Testis (tissue), 3 donors: ENCODE measurements around the gene RGR. TPM values are rescaled to one million over a fixed set of nuclear protein-coding genes. Genes with fewer than 3 reads are reported as not detected.

Experiments
- DNase-seq: peaks from one replicate; pipeline ENCODE4 v3.0.0-alpha.2; 2019
- H3K27ac ChIP-seq, 2 donors: fragments of 200-600 bp; sonication (generic); one replicate each; pipeline ENCODE4 v1.5.1; 2019
- H3K27me3 ChIP-seq: fragments of 200-600 bp; sonication (generic); one replicate; pipeline ENCODE4 v1.5.1; 2019
- H3K36me3 ChIP-seq: fragments of 200-600 bp; sonication (generic); one replicate; pipeline ENCODE4 v1.5.1; 2017; ENCODE audit warnings: low read depth; ENCODE audit errors: missing control alignments
- H3K4me1 ChIP-seq: fragments of 200-600 bp; sonication (generic); one replicate; pipeline ENCODE4 v1.5.1; 2019
- H3K4me3 ChIP-seq, 2 donors: fragments of 200-600 bp; sonication (generic); one replicate each; pipeline ENCODE4 v1.5.1; 2017 to 2019
- H3K9me3 ChIP-seq: fragments of 200-600 bp; sonication (generic); one replicate; pipeline ENCODE4 v1.5.1; 2017
- CTCF ChIP-seq, 3 experiments: fragments of 450-650 bp in 2 of 3; fragments of 200-600 bp in 1 of 3; sonication (generic) in 1 of 3; IDR thresholded peaks; one replicate each; pipeline ENCODE4 v1.5.1; 2016 to 2019; ENCODE audit warnings: antibody characterized with exemption in 3 of 3, mild to moderate bottlenecking in 2 of 3, moderate library complexity in 1 of 3
- POLR2A ChIP-seq: fragments of 450-650 bp; IDR thresholded peaks from one replicate; pipeline ENCODE4 v1.6.1; 2017; ENCODE audit warnings: antibody characterized with exemption, mild to moderate bottlenecking, moderate library complexity
- WGBS, 2 donors: methylation state at CpG; one replicate each; pipeline ENCODE4 v1.1.5; 2018; 5-methylcytosine and 5-hydroxymethylcytosine counted together
- intact Hi-C: fragments of 100-400 bp; cut with DNase I; formaldehyde crosslinking; loops from one replicate; pipeline ENCODE4 v1.15.1; 2023; ENCODE audit warnings: low total_unique reads
- polyA plus RNA-seq: library from polyadenylated mRNA; stranded (reverse); fragments of 350-450 nt; fragmentation: Illumina TruSeq; extraction: RNeasy Lipid Tissue Mini Kit (QIAGEN cat#74804); gene quantifications from one replicate; pipeline ENCODE4 v1.2.3, GENCODE V29; 2014; ENCODE audit warnings: low read depth, low replicate concordance; ENCODE audit not compliant: insufficient read depth
- total RNA-seq, 2 donors: library from RNA; depleted of rRNA; stranded (reverse); fragments of >200 nt; gene quantifications; one replicate each; pipeline ENCODE4 v1.2.3, GENCODE V29; 2016

RGR gene
- total and polyA plus RNA-seq, 3 donors from 2014 or later, result 2.2 to 5.9 (median 3.7) TPM

GRCh38 chr10:84308021-84308420 lies 63.2 kb downstream of the RGR start:
- TF ChIP-seq CTCF (IDR thresholded peaks at IDR 0.05), result no peak
- TF ChIP-seq POLR2A, result no peak
- H3K27ac ChIP-seq, result no peak overlapping the region
- no peak overlapping the region for H3K4me3 ChIP-seq
- intact Hi-C loops, result no loop called here
- no peaks in the 10 kb centered on the region for H3K27me3 ChIP-seq
- 46 to 48% methylated on average over 1 of the region's 1 CpG for WGBS, 2 donors
- H3K4me1 ChIP-seq, result no peaks in the 10 kb centered on the region
- no peak for DNase-seq
- no peaks in the 10 kb centered on the region for H3K36me3 ChIP-seq
- no peaks in the 10 kb centered on the region for H3K9me3 ChIP-seq

- Histone ChIP-seq H3K4me3 (no peak overlapping the region), H3K27ac (no peak overlapping the region), H3K4me1 (no peaks in the 10 kb centered on the region), H3K36me3 (no peaks in the 10 kb centered on the region), H3K9me3 (no peaks in the 10 kb centered on the region), H3K27me3 (no peaks in the 10 kb centered on the region)
- WGBS, 2 donors, result 40 to 49% methylated on average over 6 of the region's 6 CpGs
- intact Hi-C loops, result no loop called here
- DNase-seq, result no peak
- no peak for TF ChIP-seq POLR2A
- no peak for TF ChIP-seq CTCF (IDR thresholded peaks at IDR 0.05)
Measured at GRCh38 chr10:84308481-84309304, 63.8 kb downstream of the RGR start.

Other genes with a start within 250 kb of the RGR start
- gene GHITM, start 105.5 kb upstream of the RGR start, total RNA-seq, result 100 to 1,000 TPM; 140 to 220 TPM
- 284 TPM for gene GHITM, start 105.5 kb upstream of the RGR start, polyA plus RNA-seq
- not detected for gene GPR15LG, start 71.3 kb upstream of the RGR start, total RNA-seq
- gene GPR15LG, start 71.3 kb upstream of the RGR start, polyA plus RNA-seq, result not detected
- under 1 TPM; 0.19 to 0.39 TPM for gene CDHR1, start 50.5 kb upstream of the RGR start, total RNA-seq
- 0.67 TPM for gene CDHR1, start 50.5 kb upstream of the RGR start, polyA plus RNA-seq
- gene LRIT2, start 19.5 kb upstream of the RGR start, total RNA-seq, result under 1 TPM in 1 of 2 donors, not detected in 1; 0.12 TPM
- 0.20 TPM for gene LRIT2, start 19.5 kb upstream of the RGR start, polyA plus RNA-seq
- gene LRIT1, start 3.5 kb upstream of the RGR start, total RNA-seq, result 1 to 10 TPM; 4.0 to 6.6 TPM
- gene LRIT1, start 3.5 kb upstream of the RGR start, polyA plus RNA-seq, result 12.8 TPM
- gene CCSER2, start 83.5 kb downstream of the RGR start, total RNA-seq, result 100 to 1,000 TPM in 1 of 2 donors, 10 to 100 TPM in 1; 65.4 to 148 TPM
- 146 TPM for gene CCSER2, start 83.5 kb downstream of the RGR start, polyA plus RNA-seq